SK-N-SH (cell line): ENCODE data around the gene DSCAM. TPM values are rescaled to one million over a fixed set of nuclear protein-coding genes. Genes with fewer than 3 reads are reported as not detected.

Experiments used
- CTCF ChIA-PET: fragments of 300-600, 350-600 bp; formaldehyde crosslinking; extraction: SDS; loops from one replicate; lab custom pipeline; 2021; lab: Yijun Ruan, JAX
- POLR2A ChIA-PET: fragments of 350-600 bp; sonication (Branson Sonifier 250); formaldehyde crosslinking; extraction: SDS; loops from one replicate; lab custom pipeline; 2020; ENCODE audit warnings: antibody characterized with exemption, inconsistent platforms; lab: Yijun Ruan, JAX
- DNase-seq: peaks from one replicate; pipeline ENCODE4 v3.0.0; 2012
- H2AFZ ChIP-seq: fragments of 200-600 bp; sonication (generic); 2 replicates; pipeline ENCODE4 v1.8.1; 2016; ENCODE audit warnings: antibody characterized with exemption, mild to moderate bottlenecking, low read depth
- H3F3A ChIP-seq: fragments of 200-600 bp; sonication (generic); replicated peaks from 2 replicates; pipeline ENCODE3; 2016; ENCODE audit warnings: antibody characterized with exemption, mild to moderate bottlenecking; ENCODE audit not compliant: insufficient read depth
- H3K27ac ChIP-seq, 2 experiments: fragments of 200-500 bp in 1 of 2; fragments of 200-600 bp in 1 of 2; sonication (Bioruptor generic) in 1 of 2; sonication (generic), shearing (Covaris generic) in 1 of 2; 2 replicates each; pipeline versions ENCODE4 v1.5.1 to v1.6.1; 2014 to 2016; ENCODE audit warnings: low read depth in 2 of 2, inconsistent platforms in 1 of 2, low read length in 1 of 2, mild to moderate bottlenecking in 1 of 2, mixed read lengths in 1 of 2
- H3K27me3 ChIP-seq: fragments of 200-600 bp; sonication (generic), shearing (Covaris generic); 2 replicates; pipeline ENCODE4 v1.6.1; 2016; ENCODE audit warnings: mixed run types; ENCODE audit not compliant: insufficient read depth
- H3K36me3 ChIP-seq, 2 experiments: fragments of 200-500 bp in 1 of 2; fragments of 200-600 bp in 1 of 2; sonication (Bioruptor generic) in 1 of 2; sonication (generic) in 1 of 2; replicated peaks in 1 of 2; 2 replicates each; pipeline versions ENCODE3 to v1.5.1; 2014 to 2016; ENCODE audit warnings: low read length in 1 of 2, mild to moderate bottlenecking in 1 of 2; ENCODE audit not compliant: insufficient read depth in 2 of 2, control insufficient read depth in 1 of 2
- H3K4me1 ChIP-seq, 2 experiments: fragments of 200-500 bp in 1 of 2; fragments of 200-600 bp in 1 of 2; sonication (Bioruptor generic) in 1 of 2; sonication (generic), shearing (Covaris generic) in 1 of 2; 2 replicates each; pipeline versions ENCODE4 v1.5.1 to v1.6.1; 2014 to 2016; ENCODE audit warnings: low read depth in 1 of 2, low read length in 1 of 2, mixed run types in 1 of 2; ENCODE audit not compliant: insufficient read depth in 2 of 2, control insufficient read depth in 1 of 2
- H3K4me2 ChIP-seq: fragments of 200-600 bp; sonication (generic), shearing (Covaris generic); 2 replicates; pipeline ENCODE4 v1.6.1; 2017; ENCODE audit warnings: mixed run types
- H3K4me3 ChIP-seq, 2 experiments: fragments of 200-500 bp in 1 of 2; fragments of 200-600 bp in 1 of 2; sonication (Bioruptor generic) in 1 of 2; sonication (generic), shearing (Covaris generic) in 1 of 2; 2 replicates each; pipeline versions ENCODE4 v1.5.1 to v1.8.1; 2014 to 2016; ENCODE audit warnings: low read depth in 2 of 2, inconsistent platforms in 1 of 2, low read length in 1 of 2, mild to moderate bottlenecking in 1 of 2, mixed read lengths in 1 of 2, moderate library complexity in 1 of 2
- H3K79me2 ChIP-seq: fragments of 200-600 bp; sonication (generic); 2 replicates; pipeline ENCODE4 v1.8.1; 2017; ENCODE audit warnings: mild to moderate bottlenecking; ENCODE audit not compliant: insufficient read depth
- H3K9ac ChIP-seq: fragments of 200-600 bp; sonication (generic); 2 replicates; pipeline ENCODE4 v1.6.1; 2017; ENCODE audit warnings: mixed run types
- H3K9me2 ChIP-seq: fragments of 200-600 bp; sonication (generic); 2 replicates; pipeline ENCODE4 v1.6.1; 2017; ENCODE audit warnings: mixed run types
- H3K9me3 ChIP-seq: fragments of 200-600 bp; sonication (generic); 2 replicates; pipeline ENCODE4 v1.6.1; 2017; ENCODE audit warnings: mixed run types, mild to moderate bottlenecking, moderate library complexity
- H4K20me1 ChIP-seq: fragments of 200-600 bp; sonication (generic); 2 replicates; pipeline ENCODE4 v1.6.1; 2017; ENCODE audit warnings: mild to moderate bottlenecking, mixed run types; ENCODE audit not compliant: insufficient read depth
- ELF1 ChIP-seq: IDR thresholded peaks from 2 replicates; pipeline ENCODE4 v1.4.0; 2012
- EP300 ChIP-seq, 2 experiments: IDR thresholded peaks; 2 replicates each; pipeline versions ENCODE4 v1.4.0 to v1.6.1; 2012; ENCODE audit warnings: borderline replicate concordance in 1 of 2, low read depth in 1 of 2, low read length in 1 of 2
- FOSL2 ChIP-seq: IDR thresholded peaks from 2 replicates; pipeline ENCODE4 v1.4.0; 2012; ENCODE audit warnings: low read depth, mild to moderate bottlenecking, moderate library complexity, borderline replicate concordance
- FOXJ3 ChIP-seq: sonication (generic); formaldehyde crosslinking; IDR thresholded peaks from 2 replicates; pipeline ENCODE4 v1.5.1; 2020; ENCODE audit warnings: mild to moderate bottlenecking, missing genetic modification reagents
- FOXM1 ChIP-seq: IDR thresholded peaks from 2 replicates; pipeline ENCODE4 v1.4.0; 2012; ENCODE audit warnings: low read depth, mild to moderate bottlenecking
- GABPA ChIP-seq: IDR thresholded peaks from 2 replicates; pipeline ENCODE4 v1.4.0; 2012; ENCODE audit warnings: low read depth, mild to moderate bottlenecking
- GATA2 ChIP-seq: sonication (generic); formaldehyde crosslinking; IDR thresholded peaks from 2 replicates; pipeline ENCODE4 v1.5.0; 2020; ENCODE audit warnings: mild to moderate bottlenecking, missing genetic modification reagents
- JUND ChIP-seq: IDR thresholded peaks from 2 replicates; pipeline ENCODE4 v1.4.0; 2012
- NFIC ChIP-seq: IDR thresholded peaks from 2 replicates; pipeline ENCODE4 v1.4.0; 2012; ENCODE audit warnings: borderline replicate concordance
- NRF1 ChIP-seq: IDR thresholded peaks from 2 replicates; pipeline ENCODE4 v1.6.1; 2012; ENCODE audit warnings: low read depth, mild to moderate bottlenecking, low read length
- POLR2AphosphoS5 ChIP-seq: IDR thresholded peaks from 2 replicates; pipeline ENCODE4 v1.6.1; 2012; ENCODE audit warnings: low read depth, low read length
- RAD21 ChIP-seq: IDR thresholded peaks from 2 replicates; pipeline ENCODE4 v1.6.1; 2012; ENCODE audit warnings: mild to moderate bottlenecking, low read length
- SMC3 ChIP-seq: IDR thresholded peaks from 2 replicates; pipeline ENCODE4 v1.6.1; 2012; ENCODE audit warnings: low read depth, low read length, improper control_type of control experiment
- TAF1 ChIP-seq: IDR thresholded peaks from 2 replicates; pipeline ENCODE4 v1.6.1; 2012; ENCODE audit warnings: low read depth, mild to moderate bottlenecking, low read length, moderate library complexity, borderline replicate concordance
- TCF12 ChIP-seq: IDR thresholded peaks from 2 replicates; pipeline ENCODE4 v1.4.0; 2012
- YY1 ChIP-seq: IDR thresholded peaks from 2 replicates; pipeline ENCODE4 v1.4.0; 2012; ENCODE audit warnings: low read depth, mild to moderate bottlenecking
- WGBS: methylation state at CpG from one replicate; pipeline ENCODE4 v1.1.6; 2017; ENCODE audit warnings: low lambda C conversion rate; 5-methylcytosine and 5-hydroxymethylcytosine counted together
- polyA plus RNA-seq, 3 experiments: library from polyadenylated mRNA; depleted of rRNA; stranded (reverse); fragments of >200 nt; gene quantifications; 2 replicates each; pipeline ENCODE4 v1.2.3, GENCODE V29; 2012
- TF ChIP-seq, protein P1 (sequence below): IDR thresholded peaks from 2 replicates; pipeline ENCODE4 v1.4.0; 2012; ENCODE audit warnings: low read depth
- TF ChIP-seq, protein P2 (sequence below): IDR thresholded peaks from 2 replicates; pipeline ENCODE4 v1.4.0; 2012; ENCODE audit warnings: low read depth, borderline replicate concordance
- TF ChIP-seq, protein P3 (sequence below): IDR thresholded peaks from 2 replicates; pipeline ENCODE4 v1.6.1; 2012; ENCODE audit warnings: mild to moderate bottlenecking, low read depth, low read length, moderate library complexity
- TF ChIP-seq, protein P4 (sequence below): fragments of 150-350 bp; IDR thresholded peaks from 2 replicates; pipeline ENCODE4 v1.6.1; 2016; ENCODE audit warnings: mild to moderate bottlenecking, low read depth, low read length

DSCAM gene
- polyA plus RNA-seq, 1 of the 3 experiments (the other 2 are of a cell fraction), result not detected

DNA sequence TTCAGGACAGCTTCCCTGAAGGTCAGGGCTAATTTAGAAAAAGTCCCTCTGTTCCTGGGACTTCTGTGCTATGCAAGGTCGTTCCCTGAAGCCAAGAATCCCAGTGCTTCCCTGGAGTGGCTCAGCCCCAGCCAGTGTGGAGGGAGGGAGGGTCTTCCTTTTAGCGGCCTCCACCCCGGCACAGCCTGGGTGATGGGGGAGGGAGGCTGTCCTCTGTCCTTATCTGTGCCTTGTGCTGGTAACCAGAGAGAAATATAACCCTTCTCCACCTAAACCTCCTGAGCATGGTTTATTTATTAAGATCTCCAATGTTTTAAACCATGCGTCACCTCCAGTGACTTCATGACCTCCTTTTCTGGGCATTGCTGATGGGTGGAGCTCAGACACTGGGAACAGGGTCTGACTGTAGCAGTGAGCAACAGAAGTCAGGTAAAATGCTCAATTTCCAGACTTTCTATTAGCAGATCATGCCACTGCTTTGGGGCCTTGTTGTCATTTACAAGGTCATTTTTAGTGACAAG, 157.1 kb downstream of the DSCAM start:
- Histone ChIP-seq H3K4me2 (no peak overlapping the region), H3K27me3 (no peaks in the 10 kb centered on the region), H3K4me3 (no peak overlapping the region), H3K9ac (no peak overlapping the region), H3F3A (no peaks in the 10 kb centered on the region), H3K27ac (no peak overlapping the region), H3K9me3 (no peaks in the 10 kb centered on the region), H3K4me1 (peaks cover 0 to 22% of the 10 kb centered on the region in 2 experiments; a peak in 1 of 4 replicates), H3K36me3 (no peaks in the 10 kb centered on the region), H2AFZ (no peak overlapping the region), H3K79me2 (no peaks in the 10 kb centered on the region), H3K9me2 (no peaks in the 10 kb centered on the region), H4K20me1 (no peaks in the 10 kb centered on the region)
- ChIA-PET CTCF (interaction anchor here (1.1 kb wide), 1 partner anchor 13 kb away, joined by 4 read pairs; no protein-coding TSS in a partner anchor), POLR2A (no interaction called here)
- DNase-seq, result no peak
- TF ChIP-seq FOXJ3 (no peak), TCF12 (no peak), ELF1 (no peak), YY1 (no peak), FOXM1 (no peak), GABPA (no peak), NFIC (no peak), POLR2AphosphoS5 (no peak), RAD21 (no peak), EP300 (IDR thresholded peaks at IDR 0.05; ENCODE audit: borderline replicate concordance in 1 of 2, low read depth in 1 of 2, low read length in 1 of 2) (no peak), FOSL2 (no peak), GATA2 (CRISPR knock-in tag) (no peak), JUND (no peak), NRF1 (no peak), SMC3 (no peak), TAF1 (no peak)
- TF ChIP-seq, protein P1, sequence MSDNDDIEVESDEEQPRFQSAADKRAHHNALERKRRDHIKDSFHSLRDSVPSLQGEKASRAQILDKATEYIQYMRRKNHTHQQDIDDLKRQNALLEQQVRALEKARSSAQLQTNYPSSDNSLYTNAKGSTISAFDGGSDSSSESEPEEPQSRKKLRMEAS, result no peak
- TF ChIP-seq, protein P2, sequence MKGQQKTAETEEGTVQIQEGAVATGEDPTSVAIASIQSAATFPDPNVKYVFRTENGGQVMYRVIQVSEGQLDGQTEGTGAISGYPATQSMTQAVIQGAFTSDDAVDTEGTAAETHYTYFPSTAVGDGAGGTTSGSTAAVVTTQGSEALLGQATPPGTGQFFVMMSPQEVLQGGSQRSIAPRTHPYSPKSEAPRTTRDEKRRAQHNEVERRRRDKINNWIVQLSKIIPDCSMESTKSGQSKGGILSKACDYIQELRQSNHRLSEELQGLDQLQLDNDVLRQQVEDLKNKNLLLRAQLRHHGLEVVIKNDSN, result no peak
- TF ChIP-seq, protein P3, sequence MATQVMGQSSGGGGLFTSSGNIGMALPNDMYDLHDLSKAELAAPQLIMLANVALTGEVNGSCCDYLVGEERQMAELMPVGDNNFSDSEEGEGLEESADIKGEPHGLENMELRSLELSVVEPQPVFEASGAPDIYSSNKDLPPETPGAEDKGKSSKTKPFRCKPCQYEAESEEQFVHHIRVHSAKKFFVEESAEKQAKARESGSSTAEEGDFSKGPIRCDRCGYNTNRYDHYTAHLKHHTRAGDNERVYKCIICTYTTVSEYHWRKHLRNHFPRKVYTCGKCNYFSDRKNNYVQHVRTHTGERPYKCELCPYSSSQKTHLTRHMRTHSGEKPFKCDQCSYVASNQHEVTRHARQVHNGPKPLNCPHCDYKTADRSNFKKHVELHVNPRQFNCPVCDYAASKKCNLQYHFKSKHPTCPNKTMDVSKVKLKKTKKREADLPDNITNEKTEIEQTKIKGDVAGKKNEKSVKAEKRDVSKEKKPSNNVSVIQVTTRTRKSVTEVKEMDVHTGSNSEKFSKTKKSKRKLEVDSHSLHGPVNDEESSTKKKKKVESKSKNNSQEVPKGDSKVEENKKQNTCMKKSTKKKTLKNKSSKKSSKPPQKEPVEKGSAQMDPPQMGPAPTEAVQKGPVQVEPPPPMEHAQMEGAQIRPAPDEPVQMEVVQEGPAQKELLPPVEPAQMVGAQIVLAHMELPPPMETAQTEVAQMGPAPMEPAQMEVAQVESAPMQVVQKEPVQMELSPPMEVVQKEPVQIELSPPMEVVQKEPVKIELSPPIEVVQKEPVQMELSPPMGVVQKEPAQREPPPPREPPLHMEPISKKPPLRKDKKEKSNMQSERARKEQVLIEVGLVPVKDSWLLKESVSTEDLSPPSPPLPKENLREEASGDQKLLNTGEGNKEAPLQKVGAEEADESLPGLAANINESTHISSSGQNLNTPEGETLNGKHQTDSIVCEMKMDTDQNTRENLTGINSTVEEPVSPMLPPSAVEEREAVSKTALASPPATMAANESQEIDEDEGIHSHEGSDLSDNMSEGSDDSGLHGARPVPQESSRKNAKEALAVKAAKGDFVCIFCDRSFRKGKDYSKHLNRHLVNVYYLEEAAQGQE, result no peak
- TF ChIP-seq, protein P4, sequence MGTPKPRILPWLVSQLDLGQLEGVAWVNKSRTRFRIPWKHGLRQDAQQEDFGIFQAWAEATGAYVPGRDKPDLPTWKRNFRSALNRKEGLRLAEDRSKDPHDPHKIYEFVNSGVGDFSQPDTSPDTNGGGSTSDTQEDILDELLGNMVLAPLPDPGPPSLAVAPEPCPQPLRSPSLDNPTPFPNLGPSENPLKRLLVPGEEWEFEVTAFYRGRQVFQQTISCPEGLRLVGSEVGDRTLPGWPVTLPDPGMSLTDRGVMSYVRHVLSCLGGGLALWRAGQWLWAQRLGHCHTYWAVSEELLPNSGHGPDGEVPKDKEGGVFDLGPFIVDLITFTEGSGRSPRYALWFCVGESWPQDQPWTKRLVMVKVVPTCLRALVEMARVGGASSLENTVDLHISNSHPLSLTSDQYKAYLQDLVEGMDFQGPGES, result no peak
- WGBS, result 45% methylated on average over 3 of the region's 4 CpGs
